NCI-H128 (cell line): ENCODE data around the gene TEAD3.

Experiments
- DNase-seq: peaks from one replicate; lab custom pipeline; 2025; ENCODE audit not compliant: unreplicated experiment; lab: John Stamatoyannopoulos, UW

TEAD3 gene

DNA sequence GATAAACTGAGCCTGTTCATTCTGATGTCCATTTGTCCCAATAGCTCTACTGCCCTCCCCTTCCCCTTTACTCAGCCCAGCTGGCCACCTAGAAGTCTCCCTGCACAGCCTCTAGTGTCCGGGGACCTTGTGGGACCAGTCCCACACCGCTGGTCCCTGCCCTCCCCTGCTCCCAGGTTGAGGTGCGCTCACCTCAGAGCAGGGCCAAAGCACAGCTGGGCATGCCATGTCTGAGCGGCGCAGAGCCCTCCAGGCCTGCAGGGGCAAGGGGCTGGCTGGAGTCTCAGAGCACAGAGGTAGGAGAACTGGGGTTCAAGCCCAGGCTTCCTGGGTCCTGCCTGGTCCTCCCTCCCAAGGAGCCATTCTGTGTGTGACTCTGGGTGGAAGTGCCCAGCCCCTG, 69.4 kb downstream of the TEAD3 start:
- no peak for DNase-seq

- DNase-seq: no peak
These were observed 70.8 kb downstream of the TEAD3 start for GRCh38 chr6:35426074-35426473.

GRCh38 chr6:35425284-35425683, 71.6 kb downstream of the TEAD3 start:
- DNase-seq: no peak
